ENCODE measurements around the gene CRELD2. TPM values are rescaled to one million over a fixed set of nuclear protein-coding genes. Genes with fewer than 3 reads are reported as not detected.

CRELD2 gene
- total and polyA plus RNA-seq, 2 of the 4 experiments (the other 2 are of a cell fraction): 36.2 to 70.7 TPM

DNA sequence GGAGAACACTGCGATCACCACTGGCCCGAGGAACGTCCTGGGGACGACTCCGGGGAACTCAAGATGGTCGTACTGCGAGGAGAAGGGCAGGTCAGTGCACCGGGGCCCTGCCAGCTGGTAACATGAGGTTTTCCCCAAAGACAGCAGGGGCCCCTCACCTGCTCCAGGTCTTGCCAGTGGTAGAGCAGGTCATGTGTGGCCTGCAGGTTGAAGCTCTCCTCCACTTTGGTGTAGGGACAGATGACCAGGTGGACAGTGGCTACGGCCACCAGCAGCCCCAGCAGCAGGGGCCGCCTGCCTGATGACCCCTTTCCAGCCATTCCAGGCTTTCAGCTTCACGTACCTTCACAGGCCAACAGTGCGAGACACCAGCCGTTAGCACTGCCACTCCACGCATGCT lies 5.0 kb upstream of the CRELD2 start:
- CTCF ChIA-PET: interaction anchor here (1.7 kb wide), 1 partner anchor 146 kb away, joined by 3 read pairs; no protein-coding TSS in a partner anchor
- POLR2A ChIA-PET (ENCODE audit: unreplicated experiment): no interaction called here

More for the DNA sequence above, 5.0 kb upstream of the CRELD2 start:
- Histone ChIP-seq H3K18ac (ENCODE audit: low read depth, low read length) (no peak overlapping the region), H3K4me2 (ENCODE audit: low read depth, low read length) (no peak overlapping the region), H3K23ac (ENCODE audit: low read depth, low read length) (no peak overlapping the region), H2BK5ac (ENCODE audit: low read depth, low read length, poor library complexity, severe bottlenecking) (no peak overlapping the region), H2BK20ac (ENCODE audit: low read depth, low read length) (no peak overlapping the region), H3K9me1 (ENCODE audit: insufficient read depth, low read length) (no peaks in the 10 kb centered on the region), H3K4me3 (ENCODE audit: insufficient read depth, low read depth, low read length) (no peak overlapping the region), H3K27me3 (ENCODE audit: control insufficient read depth, insufficient read depth, low read length) (no peaks in the 10 kb centered on the region), H3K36me3 (ENCODE audit: control insufficient read depth, insufficient read depth, low read length) (peaks cover 21% of the 10 kb centered on the region), H4K20me1 (ENCODE audit: insufficient read depth, low read length) (no peaks in the 10 kb centered on the region), H3K56ac (ENCODE audit: extremely low read depth, insufficient read depth, low read length) (no peak overlapping the region), H3K14ac (replicated peaks; ENCODE audit: low read depth, low read length) (no peak overlapping the region), H3K9ac (ENCODE audit: low read depth, low read length) (no peak overlapping the region), H3K4ac (ENCODE audit: low read depth, low read length) (no peak overlapping the region), H2AK5ac (ENCODE audit: low read depth, low read length) (no peak overlapping the region), H3K4me1 (ENCODE audit: control insufficient read depth, insufficient read depth, low read length) (peaks cover 2% of the 10 kb centered on the region; the same call in 1 of the 2 replicates), H2AFZ (replicated peaks; ENCODE audit: low read length, poor library complexity) (no peak overlapping the region), H4K8ac (ENCODE audit: low read depth in 2 of 2, low read length in 2 of 2) (no peak overlapping the region), H3K79me1 (ENCODE audit: low read depth in 1 of 2, low read length in 2 of 2) (peaks cover 13 to 19% of the 10 kb centered on the region in 2 experiments), H3K9me3 (ENCODE audit: control insufficient read depth, insufficient read depth, low read length) (no peaks in the 10 kb centered on the region), H2BK15ac (ENCODE audit: low read depth, low read length) (no peak overlapping the region), H2BK120ac (ENCODE audit: low read depth, low read length) (no peak overlapping the region), H4K5ac (ENCODE audit: low read depth, low read length) (no peak overlapping the region), H2AK9ac (replicated peaks; ENCODE audit: low read depth, low read length, poor library complexity) (no peak overlapping the region), H3K27ac (ENCODE audit: insufficient read depth, low read length) (no peak overlapping the region), H4K91ac (ENCODE audit: insufficient read depth, low read depth, low read length) (no peak overlapping the region)
- in situ Hi-C loops (cut with MboI; ENCODE audit: low sequenced_read_pairs): loop anchor here (10.0 to 25.0 kb wide), 2 partner anchors 49 to 101 kb away; no protein-coding TSS in a partner anchor
- no peak for ATAC-seq (ENCODE audit: low read depth)
- no peak for DNase-seq
- dilution Hi-C loops (cut with HindIII; ENCODE audit: low sequenced_read_pairs, unreplicated experiment): no loop called here
- intact Hi-C loops (cut with micrococcal nuclease): no loop called here
- 100% methylated on average over 5 of the region's 14 CpGs; no CpG with 5 or more reads in 1 of the 2 experiments for WGBS, 2 experiments (ENCODE audit: extremely low coverage in 2 of 2, insufficient read length in 1 of 2)
- TF ChIP-seq SMC3 (IDR thresholded peaks at IDR 0.05; ENCODE audit: low read depth, low read length) (no peak), ELK1 (IDR thresholded peaks at IDR 0.05; ENCODE audit: borderline replicate concordance, low read depth, low read length) (no peak), USF2 (IDR thresholded peaks at IDR 0.05; ENCODE audit: low read depth, low read length) (no peak), MAZ (IDR thresholded peaks at IDR 0.05; ENCODE audit: borderline replicate concordance, low read depth, low read length) (no peak), CHD1 (IDR thresholded peaks at IDR 0.05; ENCODE audit: low read depth, low read length) (no peak), NFE2L2 (IDR thresholded peaks at IDR 0.05; ENCODE audit: low read depth, low read length) (no peak), BHLHE40 (IDR thresholded peaks at IDR 0.05; ENCODE audit: low read depth, low read length) (no peak), MAFK (IDR thresholded peaks at IDR 0.05; ENCODE audit: low read depth, low read length) (no peak), POLR2A (IDR thresholded peaks at IDR 0.05; ENCODE audit: low read depth, low read length) (no peak), MXI1 (IDR thresholded peaks at IDR 0.05; ENCODE audit: borderline replicate concordance, low read depth, low read length) (no peak), CEBPB (IDR thresholded peaks at IDR 0.05; ENCODE audit: low read depth, low read length) (no peak), RCOR1 (IDR thresholded peaks at IDR 0.05; ENCODE audit: insufficient replicate concordance, low read length) (no peak), RFX5 (IDR thresholded peaks at IDR 0.05; ENCODE audit: low read depth, low read length) (no peak)
- BruUV-seq (replicated peaks): no TSS peak

All from IMR-90 (cell line).